NCI-H82 (cell line): Measurements from ENCODE around the gene PRAF2.

Experiments used
- DNase-seq: peaks from one replicate; lab custom pipeline; 2025; lab: John Stamatoyannopoulos, UW

Gene PRAF2

DNA sequence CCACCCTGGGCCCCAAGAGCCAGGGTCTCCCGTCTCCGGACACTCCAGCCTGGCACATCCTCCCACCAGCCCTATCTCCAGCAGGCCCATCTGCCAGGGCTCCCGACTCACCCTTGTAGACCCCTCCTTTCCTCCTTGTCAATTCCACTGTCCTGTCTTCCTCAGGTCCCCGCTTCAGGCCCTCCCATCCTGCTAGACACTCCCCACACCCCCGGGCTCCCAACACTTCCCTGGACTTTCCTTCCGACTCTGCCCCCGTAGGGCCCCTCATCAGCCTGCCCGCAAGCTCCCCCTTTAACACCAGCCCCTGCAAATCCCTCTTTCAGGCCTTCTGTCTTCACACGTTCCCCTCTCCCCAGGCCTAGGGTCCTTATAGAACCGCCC is 1.1 kb downstream of the PRAF2 start:
- DNase-seq, result peak; percentile 22

DNA sequence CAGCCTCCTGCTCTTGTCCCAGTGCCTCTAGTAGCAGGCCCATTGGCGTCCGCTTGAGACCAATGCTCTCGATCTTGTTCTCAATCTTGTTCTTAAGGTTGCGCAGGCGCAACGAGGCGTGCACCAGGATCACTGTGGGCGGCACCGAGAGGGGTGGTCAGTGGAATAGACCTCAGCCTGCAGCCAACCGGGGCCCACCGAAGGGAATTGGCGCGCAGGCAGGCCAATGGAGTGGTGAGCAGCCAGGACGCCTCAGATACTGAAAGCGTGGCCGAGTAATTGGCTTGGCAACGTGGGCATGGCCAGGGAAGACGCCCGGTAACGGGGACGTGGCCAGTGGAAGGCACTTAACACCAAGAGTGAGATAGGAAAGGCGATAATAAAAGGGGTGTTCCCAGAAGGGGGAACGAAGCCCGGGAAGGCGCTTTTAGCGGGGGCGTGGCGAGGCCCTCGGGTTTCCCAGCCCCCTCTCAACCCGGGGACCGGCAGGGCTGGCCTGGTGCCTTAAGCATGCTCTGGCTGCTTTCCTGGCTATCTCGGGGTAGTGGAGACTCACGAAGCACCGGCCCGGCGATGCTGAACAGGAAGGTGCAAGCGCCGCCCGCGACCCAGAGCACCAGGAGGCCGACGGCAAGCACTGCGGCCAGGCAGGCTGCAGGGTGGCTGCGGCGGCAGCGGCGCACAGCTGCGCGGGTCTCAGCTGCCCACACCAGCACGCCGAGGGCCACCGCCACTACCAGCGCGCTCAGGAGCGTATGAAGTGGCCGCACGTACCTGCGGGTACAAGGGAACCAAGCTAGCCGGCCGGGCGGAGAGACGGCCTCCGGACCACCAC is 1.7 kb downstream of the PRAF2 start:
- peak; percentile 14 for DNase-seq

DNA sequence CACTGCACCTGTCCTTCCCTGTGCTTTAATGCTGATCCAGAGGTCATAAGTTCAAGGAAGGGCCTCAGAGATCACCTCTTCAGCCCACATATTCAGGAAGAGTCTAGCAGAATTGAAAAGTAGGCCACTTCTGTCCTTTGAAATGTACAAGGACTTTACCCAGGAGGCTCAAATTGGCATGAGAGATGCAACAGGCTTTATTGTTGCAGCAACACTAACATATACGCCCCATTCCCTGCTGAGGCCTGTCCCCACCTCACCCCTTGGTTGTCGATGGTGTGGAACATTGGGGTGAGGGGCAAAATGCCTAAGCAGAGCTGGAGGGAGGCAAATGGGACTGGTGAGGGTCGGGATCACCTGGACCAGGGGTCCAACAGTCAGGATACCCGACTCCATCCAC is 2.8 kb downstream of the PRAF2 start:
- DNase-seq, result no peak

DNA sequence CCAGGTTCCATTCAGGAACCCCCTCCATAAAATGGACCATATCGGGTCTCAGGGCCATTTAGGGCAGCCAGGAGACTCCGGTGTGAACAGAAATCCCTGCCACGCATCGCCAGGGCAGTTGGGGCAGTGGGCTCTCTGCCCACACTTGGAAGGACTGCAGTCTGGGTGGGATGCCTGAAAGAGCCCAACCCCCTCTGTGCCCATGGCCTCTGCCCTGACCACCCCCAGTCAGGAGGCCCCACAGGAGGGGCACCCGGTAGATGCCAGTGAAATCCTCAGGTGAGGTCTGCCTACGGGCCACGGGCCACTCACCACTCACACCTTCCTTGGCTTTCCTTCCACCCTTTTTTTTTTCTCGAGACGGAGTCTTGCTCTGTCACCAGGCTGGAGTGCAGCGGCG is 4.8 kb downstream of the PRAF2 start:
- no peak for DNase-seq

DNA sequence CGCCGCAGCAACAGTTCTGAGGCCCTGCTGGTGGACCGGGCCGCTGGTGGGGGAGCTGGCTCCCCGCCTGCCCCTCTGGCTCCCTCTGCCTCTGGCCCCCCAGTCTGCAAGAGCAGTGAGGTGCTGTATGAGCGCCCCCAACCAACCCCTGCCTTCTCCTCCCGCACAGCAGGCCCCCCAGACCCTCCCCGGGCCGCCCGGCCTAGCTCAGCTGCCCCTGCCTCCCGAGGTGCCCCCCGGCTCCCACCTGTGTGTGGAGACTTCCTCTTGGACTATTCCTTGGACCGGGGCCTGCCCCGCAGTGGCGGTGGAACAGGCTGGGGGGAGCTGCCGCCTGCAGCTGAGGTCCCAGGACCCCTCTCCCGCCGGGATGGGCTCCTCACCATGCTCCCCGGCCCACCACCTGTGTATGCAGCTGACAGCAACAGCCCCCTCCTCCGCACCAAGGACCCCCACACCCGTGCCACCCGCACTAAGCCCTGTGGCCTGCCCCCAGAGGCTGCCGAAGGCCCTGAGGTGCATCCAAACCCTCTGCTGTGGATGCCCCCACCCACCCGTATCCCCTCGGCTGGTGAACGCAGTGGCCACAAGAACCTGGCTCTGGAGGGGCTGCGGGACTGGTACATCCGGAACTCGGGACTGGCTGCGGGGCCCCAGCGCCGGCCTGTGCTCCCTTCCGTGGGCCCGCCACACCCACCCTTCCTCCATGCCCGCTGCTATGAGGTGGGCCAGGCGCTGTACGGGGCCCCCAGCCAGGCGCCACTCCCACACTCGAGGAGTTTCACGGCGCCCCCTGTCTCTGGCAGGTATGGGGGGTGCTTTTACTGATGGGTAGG is 6.3 kb downstream of the PRAF2 start:
- no peak for DNase-seq

DNA sequence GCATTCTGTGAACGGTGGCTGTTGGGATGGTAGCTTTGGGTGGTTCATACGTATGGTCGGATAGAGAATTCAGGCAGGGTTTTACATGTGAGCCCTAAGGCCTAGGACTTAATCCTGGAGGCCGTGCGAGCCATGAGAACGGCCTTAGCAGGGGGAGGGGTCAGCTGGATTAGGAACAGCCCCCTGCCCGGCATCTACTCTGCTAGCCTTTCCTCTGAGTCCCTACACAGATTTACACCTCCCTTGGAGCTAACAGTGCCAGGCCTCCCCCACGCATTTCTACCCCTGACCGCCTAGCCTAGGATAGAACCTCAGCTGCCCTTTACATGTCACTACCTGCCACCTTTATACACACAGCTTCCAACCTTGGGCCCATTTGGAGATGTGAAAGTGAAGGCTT is 7.1 kb downstream of the PRAF2 start:
- peak; percentile 19 for DNase-seq

DNA sequence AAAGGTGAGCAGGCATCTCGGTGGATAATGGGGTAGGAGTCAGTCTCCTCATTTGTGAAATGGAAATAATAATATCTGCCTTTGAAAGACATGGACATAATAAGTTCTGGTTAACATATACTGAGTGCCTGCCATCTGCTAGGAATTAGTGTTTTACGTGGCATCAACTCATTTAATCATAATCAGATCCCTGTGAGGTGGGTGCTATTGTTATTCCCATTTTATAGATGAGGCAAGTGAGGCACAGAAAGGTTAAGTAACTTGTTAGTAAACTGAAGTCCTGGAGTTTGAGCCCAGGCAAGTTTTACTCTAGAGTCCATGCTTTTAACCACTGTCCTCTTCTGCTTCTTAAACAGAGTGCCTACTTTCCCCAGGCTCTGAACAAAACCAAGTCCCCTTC is 7.5 kb downstream of the PRAF2 start:
- no peak for DNase-seq

DNA sequence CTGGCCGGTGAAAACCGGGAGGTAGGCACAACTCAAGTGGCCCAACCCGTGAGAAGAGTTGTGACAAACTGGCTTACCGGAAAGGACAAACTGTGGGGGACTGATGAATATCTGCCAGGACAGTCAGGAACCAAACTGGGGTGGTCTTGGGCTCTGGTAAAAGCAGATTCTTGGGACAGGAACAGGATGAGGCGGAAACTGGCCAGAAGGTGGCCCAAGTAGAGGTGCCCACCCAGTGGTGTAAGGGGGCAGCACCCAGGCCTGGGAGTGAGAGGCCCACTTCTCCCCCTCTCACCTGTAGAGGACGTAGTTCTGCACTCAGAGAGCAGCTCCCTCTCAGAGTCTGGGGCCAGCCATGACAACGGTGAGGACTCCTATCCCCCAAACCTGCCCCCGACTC is 9.1 kb downstream of the PRAF2 start:
- DNase-seq, result no peak

DNA sequence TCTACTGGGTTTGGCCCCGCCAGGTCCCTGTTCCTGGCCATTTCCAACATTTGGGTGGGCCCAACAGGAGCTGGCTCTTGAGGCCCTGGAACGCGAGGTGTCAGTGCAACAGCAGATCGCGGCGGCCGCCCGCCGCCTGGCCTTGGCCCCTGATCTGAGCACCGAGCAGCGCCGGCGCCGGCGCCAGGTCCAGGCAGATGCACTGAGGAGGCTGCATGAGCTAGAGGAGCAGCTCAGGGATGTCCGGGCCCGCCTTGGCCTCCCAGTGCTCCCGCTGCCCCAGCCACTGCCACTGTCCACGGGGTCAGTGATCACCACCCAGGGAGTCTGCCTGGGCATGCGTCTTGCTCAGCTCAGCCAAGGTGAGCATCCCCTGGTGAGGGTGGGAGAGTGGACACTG is 9.5 kb downstream of the PRAF2 start:
- DNase-seq, result no peak

DNA sequence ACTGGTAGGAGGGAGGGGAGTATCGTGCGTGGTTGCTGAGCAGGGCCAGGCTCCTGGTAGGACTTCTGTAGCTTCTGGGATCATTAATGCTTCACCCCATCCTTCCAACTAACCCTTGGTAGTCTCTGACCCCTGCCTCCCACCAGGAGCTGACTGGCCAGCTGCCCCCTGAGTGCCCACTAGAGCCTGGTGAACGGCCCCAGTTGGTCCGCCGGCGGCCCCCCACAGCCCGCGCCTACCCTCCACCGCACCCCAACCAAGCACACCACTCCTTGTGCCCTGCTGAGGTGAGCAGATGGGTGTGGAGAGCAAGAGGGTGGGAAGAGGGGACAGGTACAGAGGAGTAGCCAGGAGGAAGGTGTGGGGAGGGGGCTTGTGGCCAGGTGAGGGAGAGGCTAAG is 10.1 kb downstream of the PRAF2 start:
- no peak for DNase-seq

DNA sequence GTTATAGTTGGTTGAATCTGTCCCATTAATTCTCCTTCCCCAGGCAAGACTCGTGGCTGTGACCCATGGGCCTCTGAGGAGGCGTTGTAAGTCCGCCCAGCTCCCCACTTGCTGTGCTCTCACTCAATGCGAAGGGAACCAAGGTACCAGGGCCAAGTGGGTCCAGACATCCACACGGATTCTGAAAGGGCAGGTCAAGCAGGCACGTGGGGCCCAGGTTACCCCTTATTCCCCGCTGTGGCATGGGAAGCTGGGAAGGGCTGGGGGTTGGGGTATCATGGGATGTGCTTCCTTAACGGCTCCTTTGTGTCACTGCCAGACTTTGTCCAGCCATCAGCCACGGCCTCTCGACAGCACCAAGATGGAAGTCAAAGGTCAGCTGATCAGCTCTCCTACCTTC is 11.9 kb downstream of the PRAF2 start:
- DNase-seq, result no peak

DNA sequence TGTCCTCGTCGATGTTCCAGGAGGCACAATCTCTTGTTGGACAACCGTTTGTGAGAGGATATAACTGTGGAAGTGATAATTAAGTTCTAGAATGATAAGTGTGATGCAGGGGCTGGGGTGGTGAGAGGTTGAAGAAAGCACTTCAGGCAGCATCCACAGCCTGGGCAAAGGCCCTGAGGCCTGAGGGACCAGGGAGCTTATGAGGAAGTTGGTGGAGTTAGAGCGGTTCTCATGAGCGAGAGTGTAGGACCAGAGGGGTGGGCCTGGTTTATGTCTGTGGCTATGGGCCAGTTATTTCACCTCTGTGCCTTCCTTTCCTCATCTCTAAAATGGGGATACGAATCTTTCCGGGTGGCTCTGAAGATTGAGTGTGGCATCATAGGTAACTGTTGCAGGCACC is 12.3 kb downstream of the PRAF2 start:
- DNase-seq, result no peak

DNA sequence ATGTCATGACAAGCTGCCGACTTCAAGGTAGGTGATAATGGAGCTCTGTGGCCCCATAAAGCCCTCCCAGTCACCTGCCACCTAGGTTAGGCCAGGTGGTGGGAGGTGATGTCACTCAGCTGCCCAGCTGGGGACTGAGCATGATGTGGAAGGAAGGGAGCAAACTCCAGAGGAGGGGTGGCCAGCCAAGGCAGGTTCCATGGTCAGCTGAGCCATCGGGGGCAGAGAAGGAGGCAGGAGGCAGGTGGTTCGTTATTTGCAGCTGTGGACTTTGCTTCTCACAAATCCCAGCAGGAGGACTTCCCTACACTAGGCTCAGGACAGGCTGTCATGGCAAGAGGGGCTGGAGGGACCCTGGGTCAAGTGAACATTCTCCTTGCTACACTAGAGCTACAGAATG is 12.9 kb downstream of the PRAF2 start:
- DNase-seq, result no peak

DNA sequence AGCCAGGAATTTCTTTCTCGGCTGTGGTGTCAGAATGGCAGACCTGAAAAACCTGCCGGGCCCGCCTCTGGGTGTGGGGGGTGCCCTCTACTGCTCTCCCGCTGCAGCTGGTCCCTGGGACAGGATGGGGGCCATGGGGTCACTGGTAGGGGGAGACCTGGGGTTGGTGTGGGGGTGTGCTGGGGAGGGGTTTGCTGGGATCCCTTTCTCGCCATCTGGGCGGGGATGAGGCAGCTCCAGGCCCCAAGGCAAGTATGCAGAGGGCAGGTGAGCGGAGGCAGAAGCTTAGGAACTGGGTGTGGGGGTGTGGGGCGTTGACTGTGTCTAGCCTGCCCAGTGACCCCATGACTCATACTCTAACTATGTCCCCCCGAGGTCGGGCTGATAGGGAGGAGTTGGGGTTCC is 14.1 kb downstream of the PRAF2 start:
- no peak for DNase-seq

DNA sequence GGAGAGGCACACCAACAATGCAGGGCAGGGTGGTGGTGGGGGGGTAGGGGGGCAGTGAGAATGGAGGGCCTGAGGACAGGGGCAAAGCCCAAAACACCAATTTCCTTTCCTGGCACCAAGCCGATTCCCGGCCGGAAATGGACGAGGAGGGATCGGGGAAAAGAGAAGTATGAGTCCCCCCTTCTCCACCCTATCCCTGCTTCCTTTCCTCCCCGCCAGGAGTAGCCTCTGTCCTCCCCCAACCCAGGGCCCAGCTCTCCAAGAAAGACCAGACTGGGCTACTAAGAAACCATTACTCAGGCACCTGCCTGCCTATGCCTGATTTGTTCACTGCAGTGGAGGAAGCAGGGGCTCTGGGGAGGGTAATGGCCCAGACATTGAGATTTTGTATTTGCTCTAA is 14.6 kb downstream of the PRAF2 start:
- DNase-seq, result no peak

DNA sequence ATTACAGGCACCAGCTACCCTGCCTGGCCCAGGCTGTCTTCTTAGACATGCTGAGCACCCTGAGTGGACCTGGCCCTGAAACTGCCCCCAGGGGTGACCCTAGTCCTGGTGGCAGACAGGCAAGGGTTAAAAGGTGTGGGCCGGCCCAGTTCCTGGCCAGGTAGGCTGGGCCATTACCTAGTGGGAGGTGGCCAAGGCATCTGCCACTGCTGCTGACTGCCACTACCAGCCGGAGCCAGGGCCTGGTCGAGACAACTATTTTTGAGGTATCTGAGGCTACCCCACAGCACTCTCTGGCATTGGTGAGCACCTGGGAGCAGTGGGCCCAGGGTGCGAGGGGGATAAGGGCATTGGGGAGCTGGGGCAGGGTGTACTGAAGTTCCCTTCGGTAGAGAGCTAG is 15.0 kb downstream of the PRAF2 start, which contains the start of gene CCDC120:
Gene CCDC120, plus strand, starts transcription at position 206 of the 400 bp plus-strand sequence. CDS start 3,043 bp downstream, outside the sequence.
- DNase-seq, result no peak

DNA sequence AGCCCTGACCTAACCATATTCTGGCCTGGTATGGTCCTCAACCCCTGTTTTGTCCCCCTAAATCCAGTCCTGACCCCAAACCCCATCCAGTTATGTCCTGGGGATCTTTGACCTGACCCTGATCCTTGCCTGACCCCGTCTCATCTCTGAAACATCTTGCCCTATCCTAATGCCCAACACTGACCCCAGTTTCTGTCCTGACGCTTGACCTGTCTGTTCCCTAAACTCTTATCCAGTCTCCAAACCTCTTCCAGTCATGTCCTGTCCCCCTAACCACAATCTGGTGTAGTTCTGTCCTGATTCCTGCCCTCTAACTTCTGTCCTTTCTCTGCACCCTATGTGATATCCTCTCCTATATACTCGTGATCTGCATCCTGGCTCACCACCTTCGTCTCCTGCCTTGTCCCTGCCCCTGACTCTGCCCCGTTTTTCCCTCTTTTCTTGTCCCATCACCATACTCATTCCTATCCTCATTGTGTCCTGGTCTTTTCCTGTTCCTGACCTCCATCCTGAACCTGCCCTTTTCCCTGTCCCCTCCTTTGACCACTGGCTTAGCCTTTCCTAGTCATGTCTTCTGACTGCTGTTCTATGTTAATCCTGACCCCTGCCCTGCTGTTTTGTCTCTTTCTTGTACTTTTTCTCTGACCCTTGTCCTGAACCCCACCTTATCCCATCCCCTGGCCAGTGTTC is 19.6 kb downstream of the PRAF2 start:
- no peak for DNase-seq

DNA sequence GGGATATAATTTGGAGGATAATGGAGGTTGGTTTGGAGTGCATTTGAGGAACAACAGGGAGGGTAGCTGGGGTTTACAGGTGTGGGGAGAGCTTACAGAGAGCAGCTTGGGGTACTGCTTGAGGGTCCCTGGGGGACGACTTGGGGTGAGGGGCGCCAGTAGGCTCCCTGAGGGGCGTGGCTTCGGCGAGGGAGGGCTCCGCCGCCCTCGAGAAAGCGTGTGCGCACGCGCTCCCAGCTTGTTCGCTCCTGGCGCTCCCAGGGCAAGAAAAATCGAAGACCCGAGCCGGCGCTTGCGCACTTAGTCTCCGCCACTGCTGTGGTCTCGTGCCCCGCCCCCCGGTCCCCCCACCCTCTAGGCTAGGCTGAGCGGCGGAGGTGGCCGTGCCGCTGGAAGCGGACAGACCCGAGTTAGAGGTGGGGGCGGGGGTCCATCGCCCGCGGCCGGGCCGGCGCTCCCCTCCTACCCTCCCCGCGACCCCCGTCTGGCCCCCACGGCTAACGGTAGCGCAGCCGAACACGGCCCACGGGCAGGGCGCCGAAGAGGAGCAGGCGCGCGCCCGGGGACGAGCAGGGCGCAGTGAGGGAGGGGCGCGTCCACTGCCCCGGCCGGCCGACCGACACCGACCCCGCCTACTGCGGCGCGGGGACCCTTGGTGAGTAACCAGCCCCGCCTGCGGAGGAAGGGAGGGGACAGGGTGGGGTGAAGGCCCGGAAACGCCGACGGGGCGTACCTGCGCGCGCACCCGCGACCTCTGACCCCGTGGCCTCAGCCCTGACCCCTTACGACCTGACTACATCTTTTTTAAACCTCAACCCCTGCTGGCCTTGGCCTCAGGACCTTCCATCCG is 20.4 kb downstream of the PRAF2 start:
- DNase-seq, result peak; percentile 95

DNA sequence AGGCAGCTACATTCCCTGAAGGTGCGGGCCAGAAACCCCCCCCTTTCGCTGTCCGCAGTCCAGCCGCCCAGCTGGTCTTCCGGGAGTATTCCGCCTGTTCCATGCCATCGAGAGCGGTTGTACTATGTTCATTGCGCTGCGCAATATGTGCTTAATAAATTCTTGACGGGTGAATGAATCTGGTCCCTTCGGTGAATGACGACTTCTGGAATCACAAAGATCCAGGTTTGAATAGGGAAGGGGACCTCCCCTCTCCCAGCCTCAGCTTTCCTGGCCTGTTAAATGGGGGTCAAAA is 29.9 kb downstream of the PRAF2 start:
- DNase-seq, result no peak

DNA sequence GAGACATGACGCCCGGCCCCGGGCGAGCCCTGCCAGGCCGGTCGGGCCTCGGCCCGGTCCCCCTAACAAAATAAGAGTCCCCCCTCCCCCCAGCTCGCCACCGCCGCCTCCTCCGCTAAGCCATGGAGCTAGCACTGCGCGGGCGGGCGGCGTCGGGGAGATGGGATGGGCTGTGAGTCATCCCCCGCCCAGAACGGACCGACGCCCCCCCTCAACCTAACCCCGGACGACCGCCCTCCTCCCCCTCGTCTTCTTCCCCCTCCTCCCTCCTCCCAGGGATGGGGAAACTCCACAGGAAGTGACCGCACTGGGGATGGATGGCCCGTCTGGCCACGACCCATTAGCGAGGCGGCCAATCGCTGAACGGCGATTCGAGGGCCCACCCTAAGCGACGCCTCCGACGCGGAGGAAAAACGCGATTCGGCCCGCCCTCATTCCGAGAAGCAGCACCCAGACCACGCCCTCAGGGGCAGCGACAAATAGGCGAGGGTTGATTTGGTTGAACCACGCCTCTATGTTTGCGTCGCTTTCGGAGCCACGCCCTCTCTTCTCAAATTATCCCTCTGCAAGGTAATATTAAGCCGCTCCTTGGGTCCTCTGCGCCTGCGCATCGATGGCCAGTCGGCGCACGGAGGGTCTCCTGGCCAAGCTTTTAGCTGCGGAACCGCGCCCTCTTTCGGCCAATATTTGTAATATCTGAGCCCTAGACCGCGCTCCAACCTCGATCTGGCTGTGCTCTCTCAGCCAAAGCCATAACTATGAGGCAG is 30.4 kb downstream of the PRAF2 start, which contains the start of gene TFE3:
Gene TFE3, minus strand, starts transcription at position 138 of the 767 bp plus-strand sequence. Its CDS starts 131 bp downstream, at position 7.
- DNase-seq, result peak; percentile 100
